Tibial artery (tissue), 4 donors: ENCODE data around the gene OR10X1.

Experiments
- DNase-seq, 2 donors: peaks; one replicate each; pipeline ENCODE4 v3.0.0-alpha.2; 2019
- H3K27ac ChIP-seq, 2 donors: fragments of 200-600 bp; sonication (generic) in 1 of 2; 1 replicate in 1 of 2; 2 replicates in 1 of 2; pipeline ENCODE4 v1.5.1; 2018 to 2019; ENCODE audit warnings: mild to moderate bottlenecking in 1 of 2
- H3K27me3 ChIP-seq, 2 donors: fragments of 200-600 bp; sonication (generic) in 1 of 2; one replicate each; pipeline versions ENCODE4 v1.5.1 to v1.6.0; 2016 to 2019
- H3K36me3 ChIP-seq, 3 donors: fragments of 200-600 bp; sonication (generic) in 2 of 3; one replicate each; pipeline ENCODE4 v1.5.1; 2016 to 2019; ENCODE audit warnings: mild to moderate bottlenecking in 2 of 3
- H3K4me1 ChIP-seq, 4 donors: fragments of 200-600 bp; sonication (generic) in 2 of 4; 1 replicate in 3 of 4; 2 replicates in 1 of 4; pipeline ENCODE4 v1.5.1; 2016 to 2019
- H3K4me3 ChIP-seq, 2 donors: fragments of 200-600 bp; sonication (generic) in 1 of 2; 1 replicate in 1 of 2; 2 replicates in 1 of 2; pipeline ENCODE4 v1.5.1; 2018 to 2019; ENCODE audit warnings: mild to moderate bottlenecking in 2 of 2
- H3K9me3 ChIP-seq, 3 donors: fragments of 200-600 bp; sonication (generic) in 1 of 3; one replicate each; pipeline ENCODE4 v1.5.1; 2016 to 2019
- intact Hi-C: fragments of 100-400 bp; cut with DNase I; formaldehyde crosslinking; loops from one replicate; pipeline ENCODE4 v1.15.0; 2023; ENCODE audit warnings: low total_unique reads
- TF ChIP-seq, protein P1 (sequence below), 2 experiments: fragments of 200-600 bp in 1 of 2; fragments of 450-650 bp in 1 of 2; IDR thresholded peaks; one replicate each; pipeline ENCODE4 v1.5.1; 2017 to 2019; ENCODE audit warnings: antibody characterized with exemption in 2 of 2, mild to moderate bottlenecking in 1 of 2, moderate library complexity in 1 of 2

OR10X1 gene

DNA sequence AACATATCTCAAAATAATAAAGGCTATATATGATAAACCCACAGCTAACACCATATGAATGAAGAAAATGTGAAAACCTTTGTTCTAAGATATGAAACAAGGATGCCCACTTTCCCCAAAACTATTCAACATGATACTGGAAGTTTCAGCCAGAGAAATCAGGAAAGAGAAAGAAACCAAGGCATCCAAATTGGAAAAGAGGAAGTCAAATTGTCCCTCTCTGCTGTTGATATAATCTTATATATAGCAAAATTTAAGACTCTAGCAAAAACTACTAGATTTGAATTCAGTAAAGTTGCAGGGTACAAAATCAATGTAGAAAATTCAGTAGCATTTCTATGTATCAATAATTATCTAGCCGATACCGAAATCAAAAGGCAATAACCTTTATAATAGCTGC, 21.0 kb upstream of the OR10X1 start:
- TF ChIP-seq, protein P1, sequence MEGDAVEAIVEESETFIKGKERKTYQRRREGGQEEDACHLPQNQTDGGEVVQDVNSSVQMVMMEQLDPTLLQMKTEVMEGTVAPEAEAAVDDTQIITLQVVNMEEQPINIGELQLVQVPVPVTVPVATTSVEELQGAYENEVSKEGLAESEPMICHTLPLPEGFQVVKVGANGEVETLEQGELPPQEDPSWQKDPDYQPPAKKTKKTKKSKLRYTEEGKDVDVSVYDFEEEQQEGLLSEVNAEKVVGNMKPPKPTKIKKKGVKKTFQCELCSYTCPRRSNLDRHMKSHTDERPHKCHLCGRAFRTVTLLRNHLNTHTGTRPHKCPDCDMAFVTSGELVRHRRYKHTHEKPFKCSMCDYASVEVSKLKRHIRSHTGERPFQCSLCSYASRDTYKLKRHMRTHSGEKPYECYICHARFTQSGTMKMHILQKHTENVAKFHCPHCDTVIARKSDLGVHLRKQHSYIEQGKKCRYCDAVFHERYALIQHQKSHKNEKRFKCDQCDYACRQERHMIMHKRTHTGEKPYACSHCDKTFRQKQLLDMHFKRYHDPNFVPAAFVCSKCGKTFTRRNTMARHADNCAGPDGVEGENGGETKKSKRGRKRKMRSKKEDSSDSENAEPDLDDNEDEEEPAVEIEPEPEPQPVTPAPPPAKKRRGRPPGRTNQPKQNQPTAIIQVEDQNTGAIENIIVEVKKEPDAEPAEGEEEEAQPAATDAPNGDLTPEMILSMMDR (IDR thresholded peaks at IDR 0.05): no peak
- Histone ChIP-seq H3K4me1 (no peaks in the 10 kb centered on the region), H3K4me3 (no peak overlapping the region), H3K27ac (no peak overlapping the region), H3K27me3 (no peaks in the 10 kb centered on the region), H3K36me3 (no peaks in the 10 kb centered on the region), H3K9me3 (peaks cover 4 to 20% (median 13%) of the 10 kb centered on the region in 3 donors)
- no peak for DNase-seq
- intact Hi-C loops: no loop called here

DNA sequence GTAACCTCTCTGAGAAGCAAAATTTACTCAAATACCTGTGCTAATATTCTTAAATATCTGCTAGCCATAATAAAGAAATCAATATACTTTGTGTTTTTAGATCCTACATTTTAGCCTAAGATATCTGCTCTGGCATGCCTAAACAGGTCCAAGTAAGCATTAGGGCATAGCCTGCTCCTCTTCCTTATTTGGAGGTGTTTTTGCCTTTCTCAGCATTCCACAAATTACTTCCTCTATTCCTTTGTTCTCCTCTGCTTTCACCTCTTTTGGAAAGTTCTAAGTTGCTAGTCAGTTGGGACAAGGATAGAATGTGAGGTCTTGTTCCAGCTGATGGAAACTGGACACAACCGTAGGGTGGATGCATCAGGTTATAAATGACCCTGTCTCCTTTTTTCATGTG, 7.2 kb upstream of the OR10X1 start:
- H3K4me1 ChIP-seq: no peaks in the 10 kb centered on the region
- H3K9me3 ChIP-seq: peaks cover 0 to 21% (median 12%) of the 10 kb centered on the region in 3 donors
- H3K36me3 ChIP-seq: no peaks in the 10 kb centered on the region
- no peak overlapping the region for H3K27ac ChIP-seq
- intact Hi-C loops: no loop called here
- no peaks in the 10 kb centered on the region for H3K27me3 ChIP-seq
- TF ChIP-seq, protein P1 (IDR thresholded peaks at IDR 0.05): no peak
- no peak overlapping the region for H3K4me3 ChIP-seq
- no peak for DNase-seq

DNA sequence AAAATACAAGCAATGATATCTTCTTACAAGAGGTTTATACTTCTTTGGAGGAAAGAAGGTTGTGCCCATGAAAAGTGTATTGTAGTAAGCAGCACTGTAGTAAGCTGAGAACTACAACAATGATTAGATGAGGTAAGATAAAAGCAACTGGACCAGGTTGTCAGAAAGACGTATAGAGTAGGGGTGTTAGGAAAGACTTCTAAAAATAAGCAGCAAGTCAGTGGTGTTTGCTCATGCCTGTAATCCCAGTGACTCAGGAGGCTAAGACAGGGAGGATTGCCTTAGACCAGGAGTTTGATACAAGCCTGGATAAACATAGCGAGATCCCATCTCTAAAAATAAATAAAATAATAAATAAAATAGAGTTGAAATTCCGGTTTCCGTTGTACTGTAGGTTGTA, 4.3 kb upstream of the OR10X1 start:
- intact Hi-C loops: no loop called here
- DNase-seq: no peak
- Histone ChIP-seq H3K4me1 (no peaks in the 10 kb centered on the region), H3K27ac (no peak overlapping the region), H3K4me3 (no peak overlapping the region), H3K27me3 (no peaks in the 10 kb centered on the region), H3K36me3 (no peaks in the 10 kb centered on the region), H3K9me3 (peaks cover 0 to 21% (median 12%) of the 10 kb centered on the region in 3 donors)
- TF ChIP-seq, protein P1 (IDR thresholded peaks at IDR 0.05): no peak

DNA sequence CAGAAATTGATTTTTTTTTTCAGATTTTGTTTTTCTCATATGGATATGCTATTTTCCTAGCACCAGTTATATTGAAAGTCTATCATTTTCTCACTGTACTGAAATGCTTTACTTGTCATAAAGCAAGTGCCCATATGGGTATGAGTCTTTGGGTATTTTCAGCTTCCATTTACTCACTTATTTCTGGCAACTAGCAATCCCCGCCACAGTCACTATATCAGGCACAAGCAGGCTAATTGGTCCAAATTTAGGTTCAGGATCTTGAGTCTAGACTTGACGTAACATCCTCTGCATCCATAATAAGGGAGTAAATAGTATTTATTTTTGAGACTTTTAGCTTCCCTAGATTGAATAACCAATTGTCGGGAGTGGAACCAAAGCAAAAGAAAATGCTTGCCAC, 2.1 kb downstream of the OR10X1 start:
- H3K9me3 ChIP-seq: no peaks in the 10 kb centered on the region
- H3K27ac ChIP-seq: no peak overlapping the region
- intact Hi-C loops: no loop called here
- H3K27me3 ChIP-seq: no peaks in the 10 kb centered on the region
- no peak for DNase-seq
- H3K4me3 ChIP-seq: no peak overlapping the region
- H3K4me1 ChIP-seq: no peaks in the 10 kb centered on the region
- TF ChIP-seq, protein P1 (IDR thresholded peaks at IDR 0.05): no peak
- H3K36me3 ChIP-seq: no peaks in the 10 kb centered on the region

DNA sequence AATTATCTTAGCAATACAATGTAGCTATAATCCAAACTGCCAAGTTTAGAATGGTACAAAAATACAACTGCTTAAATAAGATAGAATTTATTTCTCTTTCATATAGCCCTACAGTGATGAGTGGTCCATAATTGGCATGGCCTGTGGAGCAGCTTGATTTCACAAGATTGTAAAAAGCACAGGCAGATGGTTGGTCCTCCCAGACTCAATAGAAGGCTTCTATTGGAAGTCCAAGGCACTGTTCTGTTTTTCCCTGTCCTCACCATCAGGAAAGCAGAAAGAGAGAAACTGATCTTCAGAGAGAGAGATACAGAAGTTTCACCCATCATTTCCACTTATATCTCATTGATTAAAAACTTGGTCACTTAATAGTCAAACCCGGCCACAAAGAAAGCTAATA, 7.5 kb downstream of the OR10X1 start:
- no peak overlapping the region for H3K4me3 ChIP-seq
- H3K36me3 ChIP-seq: no peaks in the 10 kb centered on the region
- no peaks in the 10 kb centered on the region for H3K27me3 ChIP-seq
- intact Hi-C loops: no loop called here
- H3K9me3 ChIP-seq: no peaks in the 10 kb centered on the region
- TF ChIP-seq, protein P1 (IDR thresholded peaks at IDR 0.05): no peak
- no peaks in the 10 kb centered on the region for H3K4me1 ChIP-seq
- DNase-seq: no peak
- no peak overlapping the region for H3K27ac ChIP-seq

DNA sequence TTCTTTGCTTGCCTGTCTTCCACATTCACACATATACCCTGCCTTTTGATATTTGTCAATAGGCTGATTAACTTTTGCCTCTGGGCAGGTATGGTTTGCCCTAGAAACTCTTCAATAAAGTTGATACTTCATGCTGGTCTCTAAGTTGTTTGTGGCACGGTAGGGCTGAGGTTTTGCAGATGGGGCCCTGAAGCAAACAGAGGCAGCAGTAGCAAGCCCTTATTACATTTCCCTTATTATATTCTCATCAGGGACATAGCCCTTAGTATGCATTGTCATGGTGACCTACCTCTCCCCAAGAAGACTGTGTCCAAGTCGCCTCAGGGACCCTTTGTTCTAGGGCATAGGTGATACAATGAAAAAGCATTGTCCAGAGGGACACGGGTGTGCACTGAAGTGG, 9.2 kb downstream of the OR10X1 start, which contains the start of gene OR6P1:
Gene OR6P1, minus strand, starts transcription at position 101 of the 400 bp plus-strand sequence. CDS start 6,976 bp downstream, outside the sequence.
- Histone ChIP-seq H3K9me3 (no peaks in the 10 kb centered on the region), H3K4me1 (no peaks in the 10 kb centered on the region), H3K27ac (no peak within 1 kb of the TSS), H3K27me3 (no peaks in the 10 kb centered on the region), H3K4me3 (no peak within 1 kb of the TSS), H3K36me3 (no peaks in the 10 kb centered on the region)
- intact Hi-C loops: no loop called here
- DNase-seq: no peak
- TF ChIP-seq, protein P1 (IDR thresholded peaks at IDR 0.05): no peak
